Stimulated activated naive CD8-positive, alpha-beta T cell treated with anti-CD3 and anti-CD28 coated beads, Interleukin-15, Interleukin-2, amounts not matched to agents 100 ng/mL and 50 ng/mL, for 24 hours (primary cell): Measurements from ENCODE around the gene BTNL3.
"Not testable (repeated sequence)": the region's sequence is repeated elsewhere in the genome, so short reads cannot be mapped to it uniquely, and the experiment has no call there.

Experiments used
- H3K27ac Mint-ChIP-seq: one replicate; pipeline ENCODE4 v1.8.0; 2021; ENCODE audit warnings: mild to moderate bottlenecking, mixed read lengths
- H3K27me3 Mint-ChIP-seq: one replicate; pipeline ENCODE4 v1.8.0; 2021; ENCODE audit warnings: mixed read lengths
- H3K36me3 Mint-ChIP-seq: one replicate; pipeline ENCODE4 v1.8.0; 2021; ENCODE audit warnings: low read depth, mixed read lengths
- H3K4me1 Mint-ChIP-seq: one replicate; pipeline ENCODE4 v1.8.0; 2021; ENCODE audit warnings: low read depth, mixed read lengths
- H3K4me3 Mint-ChIP-seq: one replicate; pipeline ENCODE4 v1.8.0; 2021; ENCODE audit warnings: mild to moderate bottlenecking, mixed read lengths
- H3K9me3 Mint-ChIP-seq: one replicate; pipeline ENCODE4 v1.8.0; 2021; ENCODE audit warnings: mixed read lengths

BTNL3 gene

GRCh38 chr5:180990882-180991242, 2.2 kb downstream of the BTNL3 start:
- H3K4me3 Mint-ChIP-seq: no peak overlapping the region
- H3K4me1 Mint-ChIP-seq: no peaks in the 10 kb centered on the region
- H3K36me3 Mint-ChIP-seq: no peaks in the 10 kb centered on the region
- peaks cover 7% of the 10 kb centered on the region for H3K9me3 Mint-ChIP-seq
- peaks cover 40% of the 10 kb centered on the region for H3K27me3 Mint-ChIP-seq
- H3K27ac Mint-ChIP-seq: no peak overlapping the region

GRCh38 chr5:181001947-181002346, 13.3 kb downstream of the BTNL3 start:
- H3K36me3 Mint-ChIP-seq: no peaks in the 10 kb centered on the region
- no peaks in the 10 kb centered on the region for H3K9me3 Mint-ChIP-seq
- H3K27ac Mint-ChIP-seq: no peak overlapping the region
- H3K4me1 Mint-ChIP-seq: no peaks in the 10 kb centered on the region
- H3K4me3 Mint-ChIP-seq: no peak overlapping the region
- peaks cover 5% of the 10 kb centered on the region for H3K27me3 Mint-ChIP-seq

GRCh38 chr5:181005791-181006190, 17.1 kb downstream of the BTNL3 start:
- Mint-ChIP-seq H3K36me3 (no peaks in the 10 kb centered on the region), H3K27me3 (no peaks in the 10 kb centered on the region), H3K4me1 (no peaks in the 10 kb centered on the region), H3K27ac (no peak overlapping the region), H3K4me3 (no peak overlapping the region), H3K9me3 (no peaks in the 10 kb centered on the region)

- H3K27ac Mint-ChIP-seq: no peak overlapping the region
- no peak overlapping the region for H3K4me3 Mint-ChIP-seq
- H3K27me3 Mint-ChIP-seq: peaks cover 4% of the 10 kb centered on the region
- H3K4me1 Mint-ChIP-seq: no peaks in the 10 kb centered on the region
- no peaks in the 10 kb centered on the region for H3K36me3 Mint-ChIP-seq
- H3K9me3 Mint-ChIP-seq: no peaks in the 10 kb centered on the region
These were observed 19.5 kb downstream of the BTNL3 start for GRCh38 chr5:181008136-181008535.

- H3K27me3 Mint-ChIP-seq, H3K27ac Mint-ChIP-seq, H3K4me1 Mint-ChIP-seq, H3K9me3 Mint-ChIP-seq, H3K4me3 Mint-ChIP-seq, H3K36me3 Mint-ChIP-seq: not testable (repeated sequence)
These were observed 21.4 kb downstream of the BTNL3 start for GRCh38 chr5:181010018-181010417.

- not testable (repeated sequence) for H3K27ac Mint-ChIP-seq, H3K4me3 Mint-ChIP-seq, H3K4me1 Mint-ChIP-seq, H3K9me3 Mint-ChIP-seq, H3K36me3 Mint-ChIP-seq
- H3K27me3 Mint-ChIP-seq: peaks cover 21% of the 10 kb centered on the region
These were observed 26.0 kb downstream of the BTNL3 start for GRCh38 chr5:181014654-181015053.

- H3K36me3 Mint-ChIP-seq, H3K4me3 Mint-ChIP-seq, H3K4me1 Mint-ChIP-seq, H3K27ac Mint-ChIP-seq: not testable (repeated sequence)
- Mint-ChIP-seq H3K9me3 (peaks cover 17% of the 10 kb centered on the region), H3K27me3 (peaks cover 25% of the 10 kb centered on the region)
These were observed 28.8 kb downstream of the BTNL3 start for GRCh38 chr5:181017448-181017847.

- Mint-ChIP-seq H3K9me3 (peaks cover 27% of the 10 kb centered on the region), H3K4me3 (no peak overlapping the region)
These were observed 32.0 kb downstream of the BTNL3 start for GRCh38 chr5:181020688-181021087.

GRCh38 chr5:181024245-181025064, 35.8 kb downstream of the BTNL3 start:
- peaks cover 27% of the 10 kb centered on the region for H3K9me3 Mint-ChIP-seq
- H3K27ac Mint-ChIP-seq: no peak overlapping the region
- peaks cover 28% of the 10 kb centered on the region for H3K27me3 Mint-ChIP-seq
- H3K4me3 Mint-ChIP-seq: no peak overlapping the region
- H3K4me1 Mint-ChIP-seq: no peaks in the 10 kb centered on the region
- no peaks in the 10 kb centered on the region for H3K36me3 Mint-ChIP-seq

More at GRCh38 chr5:181020688-181021087, 32.0 kb downstream of the BTNL3 start:
- H3K27me3 Mint-ChIP-seq: peaks cover 32% of the 10 kb centered on the region
- no peak overlapping the region for H3K27ac Mint-ChIP-seq
- no peaks in the 10 kb centered on the region for H3K4me1 Mint-ChIP-seq
- H3K36me3 Mint-ChIP-seq: no peaks in the 10 kb centered on the region

- Mint-ChIP-seq H3K4me3 (no peak overlapping the region), H3K36me3 (no peaks in the 10 kb centered on the region), H3K4me1 (no peaks in the 10 kb centered on the region), H3K27me3 (peaks cover 28% of the 10 kb centered on the region), H3K27ac (no peak overlapping the region), H3K9me3 (peaks cover 9% of the 10 kb centered on the region)
These were observed 38.9 kb downstream of the BTNL3 start for GRCh38 chr5:181027452-181028031.

GRCh38 chr5:181028032-181028819, 39.6 kb downstream of the BTNL3 start:
- Mint-ChIP-seq H3K27ac (no peak overlapping the region), H3K27me3 (peaks cover 28% of the 10 kb centered on the region), H3K9me3 (peaks cover 3% of the 10 kb centered on the region), H3K36me3 (no peaks in the 10 kb centered on the region), H3K4me3 (no peak overlapping the region), H3K4me1 (no peaks in the 10 kb centered on the region)

- Mint-ChIP-seq H3K4me1 (no peaks in the 10 kb centered on the region), H3K4me3 (no peak overlapping the region), H3K27ac (no peak overlapping the region), H3K9me3 (no peaks in the 10 kb centered on the region), H3K27me3 (peaks cover 12% of the 10 kb centered on the region), H3K36me3 (no peaks in the 10 kb centered on the region)
These were observed 43.1 kb downstream of the BTNL3 start for GRCh38 chr5:181031716-181032115.

GRCh38 chr5:181035991-181036815, 47.6 kb downstream of the BTNL3 start:
- H3K4me1 Mint-ChIP-seq: no peaks in the 10 kb centered on the region
- no peaks in the 10 kb centered on the region for H3K36me3 Mint-ChIP-seq
- no peak overlapping the region for H3K4me3 Mint-ChIP-seq
- no peaks in the 10 kb centered on the region for H3K9me3 Mint-ChIP-seq
- H3K27ac Mint-ChIP-seq: no peak overlapping the region
- peaks cover 24% of the 10 kb centered on the region for H3K27me3 Mint-ChIP-seq

- no peaks in the 10 kb centered on the region for H3K36me3 Mint-ChIP-seq
- H3K4me3 Mint-ChIP-seq: no peak overlapping the region
- H3K4me1 Mint-ChIP-seq: no peaks in the 10 kb centered on the region
- H3K27me3 Mint-ChIP-seq: peaks cover 28% of the 10 kb centered on the region
- no peaks in the 10 kb centered on the region for H3K9me3 Mint-ChIP-seq
- no peak overlapping the region for H3K27ac Mint-ChIP-seq
These were observed 48.2 kb downstream of the BTNL3 start for GRCh38 chr5:181036816-181037364.
